NCI-H1105 (cell line): ENCODE data around the gene NPIPB8.
"Not testable (repeated sequence)": the region's sequence is repeated elsewhere in the genome, so short reads cannot be mapped to it uniquely, and the experiment has no call there.

ENCODE experiments used
- DNase-seq: peaks from one replicate; lab custom pipeline; 2025; lab: John Stamatoyannopoulos, UW

Gene NPIPB8

GRCh38 chr16:28607116-28607623 is 30.7 kb upstream of the NPIPB8 start:
- DNase-seq = no peak

DNA sequence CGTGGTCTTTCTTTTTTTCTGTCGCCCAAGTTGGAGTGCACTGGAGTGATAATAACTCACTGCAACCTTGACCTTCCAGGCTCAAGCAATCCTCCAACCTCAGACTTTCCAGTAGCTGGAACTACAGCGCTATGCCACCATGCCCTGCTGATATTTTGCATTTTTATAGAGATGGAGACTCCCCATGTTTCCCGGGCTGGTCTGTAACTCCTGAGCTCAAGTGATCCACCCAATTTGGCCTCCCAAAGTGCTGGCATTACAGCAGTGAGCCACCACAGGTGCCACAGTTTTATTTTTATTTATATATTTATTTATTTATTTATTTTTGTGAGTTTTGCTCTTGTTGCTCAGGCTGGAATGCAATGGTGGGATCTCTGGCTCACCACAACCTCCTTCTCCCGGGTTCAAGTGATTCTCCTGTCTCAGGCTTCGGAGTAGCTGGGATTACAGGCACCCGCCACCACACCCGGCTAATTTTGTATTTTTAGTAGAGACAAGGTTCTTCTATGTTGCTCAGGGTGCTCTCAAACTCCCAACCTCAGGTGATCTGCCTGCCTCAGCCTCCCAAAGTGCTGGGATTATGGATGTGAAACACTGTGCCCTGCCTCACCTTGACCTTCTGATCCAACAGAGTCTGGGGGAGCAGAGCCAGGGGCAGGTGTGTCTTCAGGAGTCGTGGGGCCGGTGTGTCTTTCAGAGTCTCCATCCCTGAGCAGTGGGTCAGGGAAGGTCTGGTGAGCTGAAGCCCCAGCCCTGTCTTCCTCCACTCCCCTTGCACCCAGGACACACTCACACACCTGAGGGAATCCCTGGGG is 30.0 kb upstream of the NPIPB8 start:
- DNase-seq = not testable (repeated sequence)

- not testable (repeated sequence) for DNase-seq
Measured at GRCh38 chr16:28608496-28608808, 29.4 kb upstream of the NPIPB8 start.

DNA sequence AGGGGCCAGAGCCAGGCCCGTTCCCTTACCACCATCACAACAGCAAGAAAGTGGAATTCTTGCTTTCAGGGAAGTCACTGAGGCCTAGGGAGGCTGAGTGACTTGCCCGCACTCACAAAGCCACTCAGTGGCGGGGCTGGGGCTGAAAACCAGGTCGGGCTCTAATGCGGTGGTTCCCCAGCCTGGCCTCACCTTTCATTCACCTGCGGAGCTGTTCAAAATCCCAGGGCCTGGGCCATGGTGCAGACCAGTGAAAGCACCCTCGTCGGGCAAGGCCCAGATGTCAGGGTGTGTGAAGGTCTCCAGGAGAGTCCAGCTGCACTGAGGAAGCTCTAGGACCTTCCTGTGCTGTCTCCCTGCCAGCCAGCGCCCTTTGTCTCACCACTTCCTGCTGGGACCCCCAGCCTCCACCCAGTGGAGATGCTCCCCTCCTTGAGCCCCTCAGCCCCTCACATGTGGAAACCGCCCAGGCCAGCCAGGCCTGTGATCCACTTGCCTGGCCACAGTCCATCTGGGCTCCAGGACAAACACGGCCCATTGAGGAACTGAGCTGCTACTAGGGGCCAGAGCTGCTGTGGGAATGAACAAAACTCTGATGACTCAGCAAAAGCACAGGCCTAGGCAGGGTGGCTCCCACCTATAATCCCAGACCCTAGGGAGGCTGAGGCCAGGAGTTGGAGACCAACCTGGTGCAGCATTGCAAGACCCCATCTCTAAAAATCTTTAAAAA is 28.8 kb upstream of the NPIPB8 start:
- not testable (repeated sequence) for DNase-seq

DNA sequence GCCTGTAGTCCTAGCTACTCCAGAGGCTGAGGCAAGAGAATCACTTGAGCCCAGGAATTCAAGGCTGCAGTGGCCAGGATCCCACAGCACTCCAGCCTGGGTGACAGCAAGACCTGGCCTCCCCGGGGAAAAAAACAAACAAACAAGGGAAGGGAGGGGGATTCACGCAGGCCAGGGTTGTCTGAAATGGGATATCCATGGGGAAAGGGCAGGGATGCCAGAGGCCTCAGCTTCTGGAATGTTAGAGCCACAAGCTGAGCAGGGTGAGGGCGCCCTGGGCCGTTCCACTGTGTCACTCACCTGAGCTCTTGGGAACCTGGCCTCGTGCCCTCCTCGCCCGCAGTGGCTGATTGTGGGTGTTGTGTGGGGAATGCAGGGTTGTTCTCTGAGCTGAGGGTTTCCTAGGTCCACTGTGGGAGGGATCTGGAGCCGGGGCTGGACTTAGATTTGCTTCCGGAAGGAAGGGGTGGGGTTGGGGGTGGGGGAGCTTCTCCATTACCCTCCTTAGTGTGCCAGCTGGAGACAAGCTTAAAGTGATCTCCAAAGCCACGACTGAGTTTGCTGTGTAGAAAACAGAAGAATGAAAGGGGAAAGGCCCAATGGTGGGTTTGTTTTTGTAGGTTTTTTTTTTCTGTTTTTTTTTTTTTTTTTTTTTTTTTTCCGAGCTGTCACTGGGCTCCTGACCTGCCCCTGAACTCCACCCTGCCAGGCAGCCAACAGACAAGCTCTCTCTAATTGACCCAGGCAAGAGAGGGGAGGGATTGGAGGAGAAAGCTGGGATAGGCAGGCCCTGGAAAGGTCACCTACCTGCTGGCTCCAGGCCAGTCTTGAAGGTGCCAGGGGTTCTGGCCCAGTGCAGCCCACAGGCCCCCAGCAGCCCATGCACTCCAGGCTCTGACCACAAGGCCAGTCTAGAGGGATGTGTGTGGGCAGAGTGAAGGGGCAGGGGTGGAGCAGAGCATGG is 28.0 kb upstream of the NPIPB8 start, which contains the start of gene SULT1A1:
Gene SULT1A1, minus strand, starts transcription at position 414 of the 964 bp plus-strand sequence. CDS start 1,189 bp downstream, outside the sequence.
- no peak for DNase-seq

DNA sequence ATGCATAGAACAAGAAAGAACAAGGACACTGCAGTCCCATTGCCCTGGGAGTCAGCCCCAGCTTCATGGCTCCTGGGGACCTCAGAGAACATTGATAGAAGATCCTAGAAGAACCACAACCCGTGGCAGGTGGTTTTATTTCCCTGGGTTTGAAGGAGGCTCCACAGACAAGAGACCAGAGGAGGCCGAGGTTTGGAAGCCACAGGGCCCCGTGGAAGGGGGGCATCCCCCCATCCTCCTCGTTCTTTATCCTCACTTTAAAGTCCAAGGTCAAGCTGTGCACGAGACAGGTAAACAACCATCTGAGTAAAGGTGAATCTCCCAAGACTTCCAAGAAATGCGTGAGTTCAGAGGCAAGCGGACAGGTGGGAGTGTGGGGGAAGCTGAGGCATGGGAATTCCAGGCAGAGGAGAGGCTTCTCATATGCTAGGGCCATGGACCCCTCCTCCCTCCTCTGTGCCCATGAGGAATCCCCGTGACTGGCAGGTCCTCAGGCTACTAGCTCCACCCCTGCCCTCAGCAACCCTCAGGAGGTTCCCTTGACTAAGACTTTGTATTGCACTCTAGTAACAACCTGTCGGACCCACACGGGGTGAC is 27.2 kb upstream of the NPIPB8 start:
- DNase-seq = no peak

DNA sequence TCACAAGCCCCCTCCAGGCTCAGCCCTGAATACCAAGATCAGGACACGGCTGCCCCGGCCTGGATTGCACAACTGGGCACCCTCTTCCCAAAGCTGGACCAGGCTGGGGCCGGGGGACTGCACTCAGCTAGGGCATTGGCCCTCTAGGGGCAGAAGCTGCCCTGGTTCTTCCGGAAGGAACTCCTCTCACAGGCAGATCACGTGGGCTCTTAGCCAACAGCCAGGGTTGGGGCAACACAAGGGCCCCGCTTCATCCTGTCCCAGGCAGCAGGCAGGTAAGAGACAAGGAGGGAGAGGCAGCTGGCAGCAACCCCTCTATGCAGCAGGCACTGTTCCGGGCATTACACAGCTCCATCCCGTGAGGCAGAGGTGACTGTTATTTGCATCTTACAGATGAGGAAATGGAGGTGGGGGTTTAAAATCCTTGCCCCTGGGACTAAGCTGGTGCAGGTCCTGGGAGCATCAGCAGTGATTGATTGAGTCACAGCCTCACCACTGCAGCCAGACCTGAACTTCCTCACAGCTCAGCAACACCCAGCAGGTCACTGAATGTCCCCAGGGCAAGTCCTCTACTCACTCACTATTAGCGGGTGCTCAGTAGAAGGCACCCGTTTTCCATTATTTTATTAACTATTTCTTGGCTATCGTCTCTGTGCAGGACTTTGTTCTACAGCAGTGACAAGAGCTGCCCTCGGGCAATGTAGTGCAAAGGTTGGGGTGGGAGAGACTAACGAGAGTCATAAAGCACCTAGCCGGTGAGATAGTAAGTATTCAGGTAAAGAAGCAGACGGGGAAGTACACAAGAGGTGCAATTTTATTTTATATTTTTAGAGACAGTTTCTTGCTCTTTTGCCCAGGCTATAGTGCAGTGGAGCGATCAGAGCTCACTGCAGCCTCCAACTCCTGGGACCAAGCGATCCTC is 25.2 kb upstream of the NPIPB8 start:
- not testable (repeated sequence) for DNase-seq

DNA sequence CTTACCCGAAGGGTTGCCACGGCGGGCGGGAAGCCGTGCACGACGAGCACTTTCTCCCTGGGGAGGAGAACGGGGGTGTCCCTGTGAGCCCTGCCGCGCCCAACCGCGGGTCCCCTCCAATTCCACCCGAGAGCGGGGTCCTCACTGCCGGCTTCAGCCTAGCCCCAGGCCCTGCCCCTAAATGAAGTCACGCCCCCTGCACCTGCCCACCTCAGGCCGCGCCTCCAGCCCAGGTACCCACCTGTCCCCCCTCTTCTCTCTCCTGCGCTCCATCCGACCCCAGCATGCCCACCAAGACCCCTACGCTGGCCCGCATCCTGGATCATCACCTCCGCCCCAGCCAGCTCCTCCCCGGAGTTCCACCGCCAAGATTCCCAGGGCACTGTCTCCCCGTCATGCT is 24.0 kb upstream of the NPIPB8 start:
- DNase-seq = not testable (repeated sequence)

DNA sequence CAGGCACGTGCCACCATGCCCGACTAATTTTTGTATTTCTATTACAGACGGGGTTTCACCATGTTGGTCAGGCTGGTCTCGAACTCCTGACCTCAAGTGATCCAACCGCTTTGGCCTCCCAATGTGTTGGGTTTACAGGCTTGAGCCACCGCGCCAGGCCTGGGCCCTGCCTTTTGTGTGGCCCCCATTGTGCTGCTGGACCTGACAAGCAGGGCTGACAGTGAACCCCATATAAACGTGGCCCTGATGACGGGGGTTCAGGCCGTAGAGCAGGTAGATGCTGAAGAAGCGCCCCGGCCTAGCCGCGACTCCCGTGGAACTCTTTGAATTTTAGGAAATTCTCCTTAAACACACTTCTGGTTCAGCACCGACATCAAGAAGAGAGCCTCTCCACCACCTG is 23.3 kb upstream of the NPIPB8 start:
- DNase-seq = not testable (repeated sequence)

DNA sequence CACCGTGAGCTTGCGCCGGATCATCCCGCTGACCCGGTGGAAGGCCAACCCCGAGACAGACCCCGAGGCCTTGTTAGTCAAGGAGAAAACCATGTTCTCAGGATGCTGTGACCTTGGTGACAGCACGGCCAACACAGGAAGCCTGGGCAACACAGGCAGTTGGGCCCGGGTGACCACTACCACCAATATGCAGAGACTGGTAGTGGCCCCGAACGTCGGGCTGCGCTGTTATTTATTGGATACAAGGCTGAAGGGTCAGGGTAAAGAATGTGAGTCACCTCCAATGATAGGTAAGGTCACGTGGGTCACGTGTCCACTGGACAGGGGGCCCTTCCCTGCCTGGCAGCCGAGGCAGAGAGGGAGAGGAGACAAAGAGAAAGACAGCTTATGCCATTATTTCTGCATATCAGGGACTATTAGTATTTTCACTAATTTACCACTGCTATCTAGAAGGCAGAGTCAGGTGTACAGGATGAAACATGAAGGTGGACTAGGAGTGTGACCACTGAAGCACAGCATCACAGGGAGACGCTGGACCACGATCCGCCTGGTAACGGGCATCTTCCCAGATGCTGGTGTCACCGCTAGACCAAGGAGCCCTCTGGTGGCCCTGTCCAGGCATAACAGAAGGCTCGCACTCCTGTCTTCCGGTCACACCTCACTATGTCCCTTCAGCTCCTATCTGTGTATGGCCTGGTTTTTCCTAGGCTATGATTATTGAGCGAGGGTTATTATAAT is 22.2 kb upstream of the NPIPB8 start:
- DNase-seq = peak; percentile 21

- DNase-seq = not testable (repeated sequence)
Measured at GRCh38 chr16:28616224-28616577, 21.7 kb upstream of the NPIPB8 start.

DNA sequence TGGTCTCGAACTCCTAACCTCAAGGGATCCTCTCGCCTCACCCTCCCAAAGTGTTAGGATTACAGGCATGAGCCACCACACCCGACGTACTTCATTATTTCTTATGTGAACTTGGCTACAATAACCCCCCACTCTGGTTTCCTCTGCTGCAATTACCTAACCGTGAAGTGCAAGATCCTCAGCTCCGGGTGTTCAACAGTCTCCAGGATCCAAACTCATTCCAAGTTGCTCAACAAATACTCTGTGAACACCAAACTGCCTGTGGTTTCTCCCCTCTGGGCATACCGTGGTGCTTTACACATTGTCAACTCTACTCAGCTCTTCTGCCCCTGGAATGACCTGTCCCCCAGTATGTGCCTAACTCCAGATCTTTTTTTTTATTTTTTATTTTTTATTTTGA is 21.2 kb upstream of the NPIPB8 start:
- DNase-seq = no peak

DNA sequence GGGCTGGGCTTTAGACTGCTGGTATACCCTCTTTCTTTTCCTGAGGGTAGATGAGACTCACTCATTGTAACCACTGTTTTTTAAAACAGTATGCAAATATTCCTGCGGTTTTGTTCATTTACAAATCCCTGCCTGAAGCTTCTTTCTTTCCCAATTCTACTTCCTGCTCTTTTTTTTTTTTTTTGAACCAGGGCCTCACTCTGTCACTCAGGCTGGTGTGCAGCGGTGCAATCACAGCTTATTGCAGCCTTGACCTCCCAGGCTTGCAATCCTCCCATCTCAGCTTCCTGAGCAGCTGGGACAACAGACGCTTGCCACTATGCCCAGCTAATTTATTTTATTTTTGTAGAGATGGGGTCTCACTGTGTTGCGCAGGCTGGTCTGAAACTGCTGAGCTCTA is 20.0 kb upstream of the NPIPB8 start:
- no peak for DNase-seq

DNA sequence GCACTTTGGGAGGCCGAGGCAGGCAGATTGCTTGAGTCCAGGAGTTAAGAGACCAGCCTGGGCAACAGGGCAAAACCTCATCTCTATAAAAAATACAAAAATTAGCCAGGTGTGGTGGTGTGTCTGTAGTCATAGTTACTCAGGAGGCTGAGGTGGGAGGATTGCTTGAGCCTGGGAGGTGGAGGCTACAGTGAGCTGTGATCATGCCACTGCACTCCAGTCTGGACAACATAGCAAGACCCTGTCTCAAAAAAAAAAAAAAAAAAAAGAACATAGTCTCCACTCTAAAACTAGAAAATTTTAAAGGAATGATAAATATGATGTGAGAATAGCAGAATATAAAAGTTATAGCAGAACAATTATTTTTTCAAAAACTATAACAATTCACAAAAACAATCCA is 17.5 kb upstream of the NPIPB8 start:
- DNase-seq = not testable (repeated sequence)

- no peak for DNase-seq
Measured at GRCh38 chr16:28621481-28622155, 16.2 kb upstream of the NPIPB8 start.

DNA sequence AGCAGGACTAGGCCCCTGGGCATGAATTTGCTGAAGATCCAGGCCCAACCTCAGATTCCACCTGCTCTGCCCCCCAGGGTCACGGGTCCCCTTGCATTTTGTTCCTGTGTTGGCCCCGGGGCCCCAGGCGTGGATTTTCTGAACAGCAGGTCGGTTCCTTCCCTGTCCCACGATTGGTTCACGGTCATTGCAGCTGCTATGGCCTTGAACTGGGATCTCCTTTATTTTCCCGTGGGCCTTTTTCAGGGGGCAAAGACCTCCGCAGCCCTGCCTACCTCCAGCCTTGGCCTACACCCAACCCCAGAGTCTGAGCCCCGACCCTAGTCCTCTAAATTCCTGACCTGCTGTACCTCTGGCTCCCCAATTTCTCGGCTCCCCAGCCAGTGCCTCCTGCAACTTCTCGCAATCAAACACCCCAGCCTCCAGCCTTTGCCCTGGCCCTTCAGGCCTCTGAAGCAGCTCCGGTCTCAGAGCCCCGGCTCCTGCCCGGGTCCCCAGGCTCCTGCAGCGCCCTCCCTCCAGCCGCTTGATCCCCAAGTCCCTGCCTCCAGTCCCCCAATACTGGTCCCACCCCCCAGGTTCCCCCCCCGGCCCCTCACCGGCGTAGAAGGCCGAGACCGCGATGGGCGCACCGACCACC is 15.2 kb upstream of the NPIPB8 start:
- not testable (repeated sequence) for DNase-seq

DNA sequence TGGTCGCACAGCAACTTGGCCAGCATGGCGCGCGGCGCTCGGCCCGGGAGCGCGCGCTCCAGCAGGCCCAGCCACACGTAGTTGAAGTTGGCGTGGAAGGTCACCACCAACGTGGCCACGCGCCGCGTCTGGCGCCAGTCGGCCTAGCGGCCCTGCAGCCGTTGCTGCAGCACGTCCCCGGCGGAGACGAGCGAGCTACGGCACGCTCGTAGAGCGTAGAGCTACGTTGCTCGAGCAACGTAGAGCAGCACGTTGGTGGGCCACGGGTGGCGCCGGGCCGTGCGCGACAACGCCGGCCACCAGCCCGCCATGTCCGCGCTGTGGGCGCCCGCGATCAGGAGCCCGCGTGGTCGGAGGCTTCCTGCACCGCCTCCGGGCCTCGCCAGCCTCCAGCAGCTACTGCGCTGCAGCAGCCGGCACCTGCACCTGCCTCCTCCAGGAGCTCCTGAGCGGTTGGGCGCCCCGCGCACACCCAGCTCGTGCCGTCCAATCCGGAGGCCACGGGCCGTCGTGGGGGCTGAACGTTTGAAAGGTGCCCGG is 14.6 kb upstream of the NPIPB8 start:
- peak; percentile 82 for DNase-seq

DNA sequence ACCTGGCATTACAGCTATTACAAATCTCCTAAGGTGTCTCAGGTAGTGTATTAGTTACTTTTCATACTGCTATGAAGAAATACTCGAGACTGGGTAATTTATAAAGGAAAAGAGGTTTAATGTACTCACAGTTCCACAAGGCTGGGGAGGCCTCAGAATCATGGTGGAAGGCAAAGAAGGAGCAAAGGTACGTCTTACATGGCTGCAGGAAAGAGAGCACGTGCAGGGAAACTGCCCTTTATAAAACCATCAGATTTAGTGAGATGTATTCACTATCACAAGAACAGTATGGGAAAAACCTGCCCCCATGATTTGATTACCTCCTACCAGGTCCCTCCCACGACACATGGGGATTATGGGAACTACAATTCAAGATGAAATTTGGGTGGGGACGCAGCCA is 7.0 kb upstream of the NPIPB8 start:
- not testable (repeated sequence) for DNase-seq
